Prostate gland (tissue), 2 donors: Measurements from ENCODE around the gene CPNE4. TPM values are rescaled to one million over a fixed set of nuclear protein-coding genes. Genes with fewer than 3 reads are reported as not detected.

Source experiments
- DNase-seq: peaks from one replicate; pipeline ENCODE4 v3.0.0-alpha.2; 2019; ENCODE audit warnings: low spot score
- H3K27ac ChIP-seq, 2 donors: fragments of 200-600 bp; sonication (generic); 2 replicates each; pipeline ENCODE4 v1.5.1; 2017 to 2019
- H3K27me3 ChIP-seq: fragments of 200-600 bp; sonication (generic); replicated peaks from 2 replicates; pipeline ENCODE4 v1.5.1; 2019; ENCODE audit not compliant: insufficient read depth
- H3K36me3 ChIP-seq, 2 donors: fragments of 200-600 bp; sonication (generic); 1 replicate in 1 of 2; 2 replicates in 1 of 2; pipeline versions ENCODE4 v1.5.1 to v1.8.1; 2017 to 2019
- H3K4me1 ChIP-seq: fragments of 200-600 bp; sonication (generic); replicated peaks from 2 replicates; pipeline ENCODE4 v1.5.1; 2019
- H3K4me3 ChIP-seq, 2 donors: fragments of 200-600 bp; sonication (generic); 2 replicates each; pipeline ENCODE4 v1.5.1; 2017 to 2019
- H3K9me3 ChIP-seq: fragments of 200-600 bp; sonication (generic); 2 replicates; pipeline ENCODE4 v1.5.1; 2017
- CTCF ChIP-seq, 4 experiments: fragments of 200-600 bp in 2 of 4; fragments of 450-650 bp in 2 of 4; sonication (generic) in 2 of 4; IDR thresholded peaks; 1 replicate in 3 of 4; 2 replicates in 1 of 4; pipeline ENCODE4 v1.5.1; 2016 to 2019; ENCODE audit warnings: antibody characterized with exemption in 4 of 4, mild to moderate bottlenecking in 2 of 4, moderate library complexity in 2 of 4
- POLR2A ChIP-seq: fragments of 450-650 bp; IDR thresholded peaks from one replicate; pipeline ENCODE4 v1.6.1; 2016; ENCODE audit warnings: antibody characterized with exemption, mild to moderate bottlenecking
- POLR2AphosphoS5 ChIP-seq: sonication (generic); formaldehyde crosslinking; IDR thresholded peaks from one replicate; pipeline ENCODE4 v1.6.1; 2017; ENCODE audit warnings: antibody characterized with exemption
- whole genome bisulfite sequencing: methylation state at CpG from one replicate; pipeline ENCODE4 v1.1.5; 2018; 5-methylcytosine and 5-hydroxymethylcytosine counted together
- intact Hi-C: fragments of 100-400 bp; cut with DNase I; formaldehyde crosslinking; loops from one replicate; pipeline ENCODE4 v1.14.2; 2022
- total RNA-seq, 2 donors: library from RNA; depleted of rRNA; stranded (reverse); fragments of >200 nt; gene quantifications; one replicate each; pipeline ENCODE4 v1.1.0, GENCODE V29; 2016

The CPNE4 gene
- total RNA-seq, 2 donors from 2014 or later, result 39.9 to 68.2 TPM

GRCh38 chr3:131728898-131729642 lies 305.7 kb downstream of the CPNE4 start:
- H3K36me3 ChIP-seq, result no peaks in the 10 kb centered on the region
- WGBS, result 53% methylated on average over 3 of the region's 3 CpGs
- no peak overlapping the region for H3K4me3 ChIP-seq
- no peak for DNase-seq
- no peaks in the 10 kb centered on the region for H3K4me1 ChIP-seq
- H3K27ac ChIP-seq, result no peak overlapping the region
- TF ChIP-seq POLR2AphosphoS5, result no peak
- TF ChIP-seq CTCF (IDR thresholded peaks at IDR 0.05), result no peak
- TF ChIP-seq POLR2A, result no peak
- H3K27me3 ChIP-seq, result no peaks in the 10 kb centered on the region
- H3K9me3 ChIP-seq, result no peaks in the 10 kb centered on the region
- intact Hi-C loops, result no loop called here

- TF ChIP-seq POLR2A (no peak), CTCF (IDR thresholded peaks at IDR 0.05) (no peak), POLR2AphosphoS5 (no peak)
- H3K27ac ChIP-seq, result no peak overlapping the region
- DNase-seq, result no peak
- no peaks in the 10 kb centered on the region for H3K36me3 ChIP-seq
- H3K4me3 ChIP-seq, result no peak overlapping the region
- no peaks in the 10 kb centered on the region for H3K27me3 ChIP-seq
- no peaks in the 10 kb centered on the region for H3K9me3 ChIP-seq
- no peaks in the 10 kb centered on the region for H3K4me1 ChIP-seq
- intact Hi-C loops, result no loop called here
These were observed 309.4 kb downstream of the CPNE4 start for GRCh38 chr3:131725414-131725813.

GRCh38 chr3:131723343-131723742 lies 311.5 kb downstream of the CPNE4 start:
- no peak for TF ChIP-seq CTCF (IDR thresholded peaks at IDR 0.05)
- TF ChIP-seq POLR2A, result no peak
- Histone ChIP-seq H3K27ac (no peak overlapping the region), H3K27me3 (no peaks in the 10 kb centered on the region), H3K9me3 (no peaks in the 10 kb centered on the region), H3K4me1 (no peaks in the 10 kb centered on the region), H3K36me3 (no peaks in the 10 kb centered on the region), H3K4me3 (no peak overlapping the region)
- WGBS, result 83% methylated on average over 5 of the region's 5 CpGs
- DNase-seq, result no peak
- intact Hi-C loops, result no loop called here

- no peak overlapping the region for H3K4me3 ChIP-seq
- H3K36me3 ChIP-seq, result no peaks in the 10 kb centered on the region
- H3K27me3 ChIP-seq, result no peaks in the 10 kb centered on the region
- H3K4me1 ChIP-seq, result no peaks in the 10 kb centered on the region
- DNase-seq, result no peak
- H3K9me3 ChIP-seq, result no peaks in the 10 kb centered on the region
- H3K27ac ChIP-seq, result no peak overlapping the region
- no peak for TF ChIP-seq CTCF (IDR thresholded peaks at IDR 0.05)
- TF ChIP-seq POLR2AphosphoS5, result no peak
- intact Hi-C loops, result no loop called here
- 57% methylated on average over 7 of the region's 7 CpGs for WGBS
These were observed 317.3 kb downstream of the CPNE4 start for GRCh38 chr3:131717493-131717892.

- no peak overlapping the region for H3K27ac ChIP-seq
- H3K27me3 ChIP-seq, result no peaks in the 10 kb centered on the region
- no peak for DNase-seq
- H3K4me3 ChIP-seq, result no peak overlapping the region
- no peaks in the 10 kb centered on the region for H3K4me1 ChIP-seq
- 78% methylated on average over 4 of the region's 4 CpGs for WGBS
- no peaks in the 10 kb centered on the region for H3K9me3 ChIP-seq
- intact Hi-C loops, result no loop called here
- H3K36me3 ChIP-seq, result no peaks in the 10 kb centered on the region
- TF ChIP-seq POLR2A (no peak), CTCF (IDR thresholded peaks at IDR 0.05) (no peak), POLR2AphosphoS5 (no peak)
These were observed 317.9 kb downstream of the CPNE4 start for GRCh38 chr3:131716943-131717342.
